IMR-90 (cell line): ENCODE data around the gene LMO4. TPM values are rescaled to one million over a fixed set of nuclear protein-coding genes. Genes with fewer than 3 reads are reported as not detected.

ENCODE experiments used
- ATAC-seq: fragments of 200-7000 bp; cut with Tn5 transposase; 2 replicates; pipeline ENCODE4 v1.9.1; 2020; ENCODE audit warnings: low read depth, mild to moderate bottlenecking, moderate library complexity
- BruUV-seq: library from RNA; stranded (reverse); fragments of 400-500 nt; replicated peaks from 2 replicates; lab custom pipeline; 2021; lab: Mats Ljungman, UMichigan
- CTCF ChIA-PET: fragments of 300-600 bp; formaldehyde crosslinking; extraction: SDS; loops from one replicate; lab custom pipeline; 2021; ENCODE audit warnings: antibody characterized with exemption; lab: Yijun Ruan, JAX
- POLR2A ChIA-PET: fragments of 300-600 bp; sonication (Branson Sonifier 250); formaldehyde crosslinking; loops from one replicate; lab custom pipeline; 2022; ENCODE audit warnings: antibody characterized with exemption; ENCODE audit not compliant: unreplicated experiment; lab: Charles Lee
- DNase-seq: peaks from one replicate; pipeline ENCODE4 v3.0.0; 2013
- H2AFZ ChIP-seq: replicated peaks from 2 replicates; pipeline ENCODE3; 2013; ENCODE audit warnings: low read length, mild to moderate bottlenecking; ENCODE audit not compliant: poor library complexity
- H2AK5ac ChIP-seq: 2 replicates; pipeline ENCODE4 v1.6.1; 2013; ENCODE audit warnings: low read depth, low read length, inconsistent platforms
- H2AK9ac ChIP-seq: replicated peaks from 2 replicates; pipeline ENCODE3; 2013; ENCODE audit warnings: mild to moderate bottlenecking, low read depth, low read length, moderate library complexity; ENCODE audit not compliant: poor library complexity
- H2BK120ac ChIP-seq: 2 replicates; pipeline ENCODE4 v1.6.1; 2013; ENCODE audit warnings: low read depth, low read length, inconsistent platforms
- H2BK15ac ChIP-seq: 3 replicates; pipeline ENCODE4 v1.6.1; 2013; ENCODE audit warnings: low read depth, low read length, inconsistent platforms
- H2BK20ac ChIP-seq: 2 replicates; pipeline ENCODE4 v1.6.1; 2013; ENCODE audit warnings: low read depth, mild to moderate bottlenecking, inconsistent platforms, low read length, moderate library complexity
- H2BK5ac ChIP-seq: 2 replicates; pipeline ENCODE4 v1.6.1; 2013; ENCODE audit warnings: mild to moderate bottlenecking, low read depth, low read length, inconsistent platforms; ENCODE audit not compliant: poor library complexity, severe bottlenecking
- H3K14ac ChIP-seq: replicated peaks from 2 replicates; pipeline ENCODE4 v1.6.1; 2013; ENCODE audit warnings: low read depth, low read length, inconsistent platforms
- H3K18ac ChIP-seq: 2 replicates; pipeline ENCODE4 v1.6.1; 2013; ENCODE audit warnings: low read depth, low read length, control low read depth
- H3K23ac ChIP-seq: 2 replicates; pipeline ENCODE4 v1.6.1; 2013; ENCODE audit warnings: low read depth, low read length, inconsistent platforms
- H3K27ac ChIP-seq: 2 replicates; pipeline ENCODE4 v1.5.1; 2013; ENCODE audit warnings: mild to moderate bottlenecking, control low read depth, low read length; ENCODE audit not compliant: insufficient read depth
- H3K27me3 ChIP-seq: 2 replicates; pipeline ENCODE4 v1.6.1; 2013; ENCODE audit warnings: low read length; ENCODE audit not compliant: control insufficient read depth, insufficient read depth
- H3K36me3 ChIP-seq: 2 replicates; pipeline ENCODE4 v1.6.1; 2013; ENCODE audit warnings: low read length, mixed read lengths; ENCODE audit not compliant: control insufficient read depth, insufficient read depth
- H3K4ac ChIP-seq: 2 replicates; pipeline ENCODE4 v1.6.1; 2013; ENCODE audit warnings: low read depth, low read length, inconsistent platforms
- H3K4me1 ChIP-seq: 2 replicates; pipeline ENCODE4 v1.6.1; 2013; ENCODE audit warnings: low read length, mixed read lengths; ENCODE audit not compliant: control insufficient read depth, insufficient read depth
- H3K4me2 ChIP-seq: 2 replicates; pipeline ENCODE4 v1.6.1; 2013; ENCODE audit warnings: low read depth, mild to moderate bottlenecking, control low read depth, low read length, moderate library complexity
- H3K4me3 ChIP-seq: 2 replicates; pipeline ENCODE4 v1.5.1; 2013; ENCODE audit warnings: low read depth, mild to moderate bottlenecking, control low read depth, low read length, moderate library complexity; ENCODE audit not compliant: insufficient read depth
- H3K56ac ChIP-seq: 2 replicates; pipeline ENCODE4 v1.6.1; 2013; ENCODE audit warnings: low read length, inconsistent platforms; ENCODE audit not compliant: insufficient read depth; ENCODE audit errors: extremely low read depth
- H3K79me1 ChIP-seq, 2 experiments: 2 replicates each; pipeline ENCODE4 v1.6.1; 2013; ENCODE audit warnings: low read length in 2 of 2, inconsistent platforms in 1 of 2, low read depth in 1 of 2
- H3K9ac ChIP-seq: 2 replicates; pipeline ENCODE4 v1.6.1; 2013; ENCODE audit warnings: low read depth, low read length, control low read depth
- H3K9me1 ChIP-seq: 2 replicates; pipeline ENCODE4 v1.6.1; 2013; ENCODE audit warnings: low read length, inconsistent platforms; ENCODE audit not compliant: insufficient read depth
- H3K9me3 ChIP-seq: 2 replicates; pipeline ENCODE4 v1.6.1; 2013; ENCODE audit warnings: low read length; ENCODE audit not compliant: control insufficient read depth, insufficient read depth
- H4K20me1 ChIP-seq: 2 replicates; pipeline ENCODE4 v1.6.1; 2013; ENCODE audit warnings: low read length, inconsistent platforms; ENCODE audit not compliant: insufficient read depth
- H4K5ac ChIP-seq: 2 replicates; pipeline ENCODE4 v1.6.1; 2013; ENCODE audit warnings: mild to moderate bottlenecking, low read depth, low read length, control low read depth
- H4K8ac ChIP-seq, 2 experiments: 2 replicates each; pipeline ENCODE4 v1.6.1; 2013; ENCODE audit warnings: low read depth in 2 of 2, low read length in 2 of 2, control low read depth in 1 of 2, inconsistent platforms in 1 of 2
- H4K91ac ChIP-seq: 2 replicates; pipeline ENCODE4 v1.6.1; 2013; ENCODE audit warnings: low read depth, low read length, inconsistent platforms; ENCODE audit not compliant: insufficient read depth
- BHLHE40 ChIP-seq: fragments of 150-350 bp; IDR thresholded peaks from 2 replicates; pipeline ENCODE4 v1.6.1; 2016; ENCODE audit warnings: mild to moderate bottlenecking, low read depth, low read length
- CEBPB ChIP-seq: IDR thresholded peaks from 2 replicates; pipeline ENCODE4 v1.6.1; 2012; ENCODE audit warnings: low read depth, low read length, improper control_type of control experiment
- CHD1 ChIP-seq: IDR thresholded peaks from 2 replicates; pipeline ENCODE4 v1.6.1; 2012; ENCODE audit warnings: low read depth, low read length, improper control_type of control experiment
- ELK1 ChIP-seq: fragments of 150-350 bp; IDR thresholded peaks from 2 replicates; pipeline ENCODE4 v1.6.1; 2016; ENCODE audit warnings: low read depth, mild to moderate bottlenecking, low read length, moderate library complexity, borderline replicate concordance
- FOS ChIP-seq: fragments of 150-350 bp; IDR thresholded peaks from 2 replicates; pipeline ENCODE4 v1.6.1; 2016; ENCODE audit warnings: low read depth, low read length
- MAFK ChIP-seq: IDR thresholded peaks from 2 replicates; pipeline ENCODE4 v1.6.1; 2012; ENCODE audit warnings: low read depth, low read length, improper control_type of control experiment
- MAZ ChIP-seq: IDR thresholded peaks from 2 replicates; pipeline ENCODE4 v1.6.1; 2012; ENCODE audit warnings: low read depth, mild to moderate bottlenecking, low read length, improper control_type of control experiment, moderate library complexity, borderline replicate concordance
- MXI1 ChIP-seq: IDR thresholded peaks from 2 replicates; pipeline ENCODE4 v1.6.1; 2012; ENCODE audit warnings: low read depth, mild to moderate bottlenecking, low read length, moderate library complexity, borderline replicate concordance
- NFE2L2 ChIP-seq: fragments of 150-350 bp; IDR thresholded peaks from 2 replicates; pipeline ENCODE4 v1.6.1; 2016; ENCODE audit warnings: low read depth, mild to moderate bottlenecking, low read length
- POLR2A ChIP-seq: IDR thresholded peaks from 2 replicates; pipeline ENCODE4 v1.6.1; 2012; ENCODE audit warnings: mild to moderate bottlenecking, low read depth, low read length
- RAD21 ChIP-seq: IDR thresholded peaks from 2 replicates; pipeline ENCODE4 v1.6.1; 2012; ENCODE audit warnings: low read length, improper control_type of control experiment
- RCOR1 ChIP-seq: IDR thresholded peaks from 2 replicates; pipeline ENCODE4 v1.6.1; 2012; ENCODE audit warnings: mild to moderate bottlenecking, low read length, improper control_type of control experiment; ENCODE audit not compliant: insufficient replicate concordance
- RFX5 ChIP-seq: IDR thresholded peaks from 2 replicates; pipeline ENCODE4 v1.8.0; 2012; ENCODE audit warnings: low read depth, mild to moderate bottlenecking, low read length, moderate library complexity
- SMC3 ChIP-seq: fragments of 150-350 bp; IDR thresholded peaks from 2 replicates; pipeline ENCODE4 v1.6.1; 2016; ENCODE audit warnings: low read depth, mild to moderate bottlenecking, antibody characterized with exemption, low read length, moderate library complexity
- WGBS, 2 experiments: methylation state at CpG; one replicate each; pipeline versions ENCODE4 v1.1.5 to v1.1.7; 2013; ENCODE audit warnings: missing lambda C conversion rate in 2 of 2; ENCODE audit not compliant: insufficient read length in 1 of 2; ENCODE audit errors: extremely low coverage in 2 of 2; 5-methylcytosine and 5-hydroxymethylcytosine counted together
- dilution Hi-C: fragments of 300-500 bp; cut with HindIII; formaldehyde crosslinking; loops from one replicate; pipeline ENCODE4 v1.14.3; 2018; ENCODE audit warnings: low sequenced_read_pairs; ENCODE audit not compliant: unreplicated experiment
- in situ Hi-C: fragments of 300-500 bp; cut with MboI; formaldehyde crosslinking; loops from 3 replicates; pipeline ENCODE4 v1.14.3; 2019; ENCODE audit warnings: low sequenced_read_pairs, inconsistent platforms, mixed read lengths
- intact Hi-C: fragments of 100-400 bp; cut with micrococcal nuclease; formaldehyde crosslinking; loops from 2 replicates; pipeline ENCODE4 v1.10.0; 2022
- polyA plus RNA-seq, 3 experiments: library from polyadenylated mRNA; depleted of rRNA; stranded (reverse); fragments of >200 nt; gene quantifications; 2 replicates each; pipeline ENCODE4 v1.2.3, GENCODE V29; 2012; ENCODE audit warnings: low replicate concordance in 1 of 3
- total RNA-seq: library from RNA; depleted of rRNA; stranded (reverse); fragments of >200 nt; gene quantifications from 2 replicates; pipeline ENCODE4 v1.2.3, GENCODE V29; 2012
- TF ChIP-seq, protein P1 (sequence below): fragments of 150-350 bp; IDR thresholded peaks from 2 replicates; pipeline ENCODE4 v1.6.1; 2017; ENCODE audit warnings: mild to moderate bottlenecking, antibody characterized with exemption, low read length, low read depth
- TF ChIP-seq, protein P2 (sequence below): conservative IDR thresholded peaks from 2 replicates; pipeline ENCODE4 v1.5.1; 2012; ENCODE audit warnings: mild to moderate bottlenecking, low read depth, low read length, improper control_type of control experiment

Gene LMO4
- total and polyA plus RNA-seq, 2 of the 4 experiments (the other 2 are of a cell fraction) = 98.9 to 109 TPM

GRCh38 chr1:87291107-87291506, 37.6 kb upstream of the LMO4 start:
- no peak overlapping the region for H4K91ac ChIP-seq
- CTCF ChIA-PET = interaction anchor here (1.9 kb wide), 1 partner anchor 11 kb away, joined by 4 read pairs; no protein-coding TSS in a partner anchor
- no peak overlapping the region; the same call in 1 of the 2 replicates for H2BK20ac ChIP-seq
- 0 out of 2 replicates have a peak, but pooled peaks cover 1% of the 10 kb centered on the region for H3K4me1 ChIP-seq
- H3K9me3 ChIP-seq = no peaks in the 10 kb centered on the region; the same call in 1 of the 2 replicates
- intact Hi-C loops (loop anchor here (5.0 to 10.0 kb wide), 3 partner anchors 771 to 1256 kb away; no protein-coding TSS in a partner anchor), dilution Hi-C loops (no loop called here), in situ Hi-C loops (loop anchor here (10.0 to 25.0 kb wide), 2 partner anchors 1024 to 1271 kb away; no protein-coding TSS in a partner anchor)
- no peak overlapping the region for H3K23ac ChIP-seq
- no peak overlapping the region for H2BK5ac ChIP-seq
- peak; percentile 45 for DNase-seq
- no CpG with 5 or more reads among the region's 1 CpG for WGBS, 2 experiments
- no TSS peak for BruUV-seq
- H2AFZ ChIP-seq = no peak overlapping the region
- no peak overlapping the region for H3K14ac ChIP-seq
- no peaks in the 10 kb centered on the region for H3K79me1 ChIP-seq
- H3K27me3 ChIP-seq = peaks cover 2% of the 10 kb centered on the region; the same call in 1 of the 2 replicates
- no peaks in the 10 kb centered on the region for H3K36me3 ChIP-seq
- peak overlapping the region; percentile 44; the same call in 1 of the 2 replicates for H3K18ac ChIP-seq
- H3K27ac ChIP-seq = no peak overlapping the region
- H4K5ac ChIP-seq = no peak overlapping the region
- H4K20me1 ChIP-seq = no peaks in the 10 kb centered on the region
- no peak overlapping the region for H2BK15ac ChIP-seq
- H3K4ac ChIP-seq = no peak overlapping the region; the same call in 1 of the 2 replicates
- no peak overlapping the region for H2AK9ac ChIP-seq
- 0 out of 2 replicates have a peak overlapping the region, but pooled peaks have one; percentile 12 for H2BK120ac ChIP-seq
- H3K9ac ChIP-seq = no peak overlapping the region
- no peak overlapping the region for H4K8ac ChIP-seq
- H3K4me3 ChIP-seq = no peak overlapping the region
- H3K56ac ChIP-seq = no peak overlapping the region
- POLR2A ChIA-PET = no interaction called here
- ATAC-seq = peak; percentile 81
- no peaks in the 10 kb centered on the region for H3K9me1 ChIP-seq
- no peak overlapping the region for H2AK5ac ChIP-seq
- H3K4me2 ChIP-seq = no peak overlapping the region
- TF ChIP-seq MAZ = no peak
- no peak for TF ChIP-seq RCOR1
- TF ChIP-seq FOS = no peak
- TF ChIP-seq NFE2L2 = no peak
- TF ChIP-seq ELK1 = no peak
- no peak for TF ChIP-seq RAD21
- no peak for TF ChIP-seq BHLHE40
- no peak for TF ChIP-seq SMC3
- no peak for TF ChIP-seq MAFK
- no peak for TF ChIP-seq POLR2A
- no peak for TF ChIP-seq MXI1
- TF ChIP-seq, protein P1, sequence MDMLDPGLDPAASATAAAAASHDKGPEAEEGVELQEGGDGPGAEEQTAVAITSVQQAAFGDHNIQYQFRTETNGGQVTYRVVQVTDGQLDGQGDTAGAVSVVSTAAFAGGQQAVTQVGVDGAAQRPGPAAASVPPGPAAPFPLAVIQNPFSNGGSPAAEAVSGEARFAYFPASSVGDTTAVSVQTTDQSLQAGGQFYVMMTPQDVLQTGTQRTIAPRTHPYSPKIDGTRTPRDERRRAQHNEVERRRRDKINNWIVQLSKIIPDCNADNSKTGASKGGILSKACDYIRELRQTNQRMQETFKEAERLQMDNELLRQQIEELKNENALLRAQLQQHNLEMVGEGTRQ = no peak
- no peak for TF ChIP-seq RFX5
- no peak for TF ChIP-seq CHD1
- TF ChIP-seq CEBPB = no peak
- TF ChIP-seq, protein P2, sequence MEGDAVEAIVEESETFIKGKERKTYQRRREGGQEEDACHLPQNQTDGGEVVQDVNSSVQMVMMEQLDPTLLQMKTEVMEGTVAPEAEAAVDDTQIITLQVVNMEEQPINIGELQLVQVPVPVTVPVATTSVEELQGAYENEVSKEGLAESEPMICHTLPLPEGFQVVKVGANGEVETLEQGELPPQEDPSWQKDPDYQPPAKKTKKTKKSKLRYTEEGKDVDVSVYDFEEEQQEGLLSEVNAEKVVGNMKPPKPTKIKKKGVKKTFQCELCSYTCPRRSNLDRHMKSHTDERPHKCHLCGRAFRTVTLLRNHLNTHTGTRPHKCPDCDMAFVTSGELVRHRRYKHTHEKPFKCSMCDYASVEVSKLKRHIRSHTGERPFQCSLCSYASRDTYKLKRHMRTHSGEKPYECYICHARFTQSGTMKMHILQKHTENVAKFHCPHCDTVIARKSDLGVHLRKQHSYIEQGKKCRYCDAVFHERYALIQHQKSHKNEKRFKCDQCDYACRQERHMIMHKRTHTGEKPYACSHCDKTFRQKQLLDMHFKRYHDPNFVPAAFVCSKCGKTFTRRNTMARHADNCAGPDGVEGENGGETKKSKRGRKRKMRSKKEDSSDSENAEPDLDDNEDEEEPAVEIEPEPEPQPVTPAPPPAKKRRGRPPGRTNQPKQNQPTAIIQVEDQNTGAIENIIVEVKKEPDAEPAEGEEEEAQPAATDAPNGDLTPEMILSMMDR = no peak
